ENCODE data around the gene ABI1. TPM values are rescaled to one million over a fixed set of nuclear protein-coding genes. Genes with fewer than 3 reads are reported as not detected.

ABI1 gene
- polyA plus RNA-seq, 6 donors from 2014 or later = 85.7 to 122 (median 108) TPM

- Mint-ChIP-seq H3K27ac (no peak overlapping the region), H3K4me3 (no peak overlapping the region), H3K36me3 (peaks cover 17 to 25% of the 10 kb centered on the region in 2 donors), H3K9me3 (no peaks in the 10 kb centered on the region), H3K4me1 (peaks cover 4 to 21% (median 16%) of the 10 kb centered on the region in 3 donors), H3K27me3 (no peaks in the 10 kb centered on the region)
- DNase-seq (no peak), ATAC-seq (ENCODE audit: low read depth in 2 of 2) (no peak)
Observed at GRCh38 chr10:26703096-26703495, 157.7 kb downstream of the ABI1 start.

- ATAC-seq (ENCODE audit: low read depth in 2 of 2) (no peak), DNase-seq (no peak)
- Mint-ChIP-seq H3K27me3 (no peaks in the 10 kb centered on the region), H3K4me1 (peaks cover 17 to 27% (median 27%) of the 10 kb centered on the region in 3 donors), H3K9me3 (no peaks in the 10 kb centered on the region), H3K4me3 (peak overlapping the region in 2 of 8 donors; percentile 31 to 76), H3K36me3 (peaks cover 0 to 5% of the 10 kb centered on the region in 2 donors), H3K27ac (peak overlapping the region in 2 of 6 donors; percentile 16 to 81)
Observed at GRCh38 chr10:26700884-26701630, 159.7 kb downstream of the ABI1 start.

- Mint-ChIP-seq H3K36me3 (no peaks in the 10 kb centered on the region), H3K27me3 (no peaks in the 10 kb centered on the region), H3K9me3 (no peaks in the 10 kb centered on the region), H3K4me1 (peaks cover 17 to 27% (median 27%) of the 10 kb centered on the region in 3 donors), H3K4me3 (peak overlapping the region in 3 of 8 donors; percentile 35 to 99 (median 99)), H3K27ac (peak overlapping the region in 1 of 6 donors; percentile 67)
- DNase-seq (no peak), ATAC-seq (ENCODE audit: low read depth in 2 of 2) (no peak)
Observed at GRCh38 chr10:26699631-26700030, 161.1 kb downstream of the ABI1 start.

GRCh38 chr10:26698909-26699308 is 161.8 kb downstream of the ABI1 start:
- ATAC-seq (ENCODE audit: low read depth in 2 of 2) (no peak), DNase-seq (no peak)
- H3K36me3 Mint-ChIP-seq = no peaks in the 10 kb centered on the region
- H3K4me3 Mint-ChIP-seq = peak overlapping the region in 7 of 8 donors; percentile 35 to 99 (median 95)
- peaks cover 17 to 27% (median 27%) of the 10 kb centered on the region in 3 donors for H3K4me1 Mint-ChIP-seq
- H3K27me3 Mint-ChIP-seq = no peaks in the 10 kb centered on the region
- peak overlapping the region in 1 of 6 donors; percentile 47 for H3K27ac Mint-ChIP-seq
- no peaks in the 10 kb centered on the region for H3K9me3 Mint-ChIP-seq

- Mint-ChIP-seq H3K4me3 (peak overlapping the region; percentile 90 to 99 (median 95)), H3K27me3 (no peaks in the 10 kb centered on the region), H3K4me1 (peaks cover 17 to 27% (median 27%) of the 10 kb centered on the region in 3 donors), H3K36me3 (no peaks in the 10 kb centered on the region), H3K27ac (peak overlapping the region in 4 of 6 donors; percentile 32 to 86 (median 78)), H3K9me3 (no peaks in the 10 kb centered on the region)
- no peak for ATAC-seq (ENCODE audit: low read depth in 2 of 2)
- no peak for DNase-seq
Observed at GRCh38 chr10:26697922-26698608, 162.7 kb downstream of the ABI1 start.

- no peaks in the 10 kb centered on the region for H3K36me3 Mint-ChIP-seq
- peak; percentile 74 to 79 for ATAC-seq (ENCODE audit: low read depth in 2 of 2)
- H3K27ac Mint-ChIP-seq = peak within 1 kb of the TSS; percentile 54 to 96 (median 82)
- no peaks in the 10 kb centered on the region for H3K9me3 Mint-ChIP-seq
- H3K4me3 Mint-ChIP-seq = peak within 1 kb of the TSS; percentile 95 to 99 (median 98)
- DNase-seq = peak; percentile 50
- H3K4me1 Mint-ChIP-seq = peaks cover 17 to 27% (median 27%) of the 10 kb centered on the region in 3 donors
- no peaks in the 10 kb centered on the region for H3K27me3 Mint-ChIP-seq
Observed at GRCh38 chr10:26697163-26697921, 163.4 kb downstream of the ABI1 start, which contains the start of gene PDSS1. Gene PDSS1, plus strand, starts transcription at chr10:26697701. Its CDS starts 11 bp downstream, at chr10:26697712.

- ATAC-seq (ENCODE audit: low read depth in 2 of 2) (no peak), DNase-seq (no peak)
- H3K4me3 Mint-ChIP-seq = peak overlapping the region; percentile 95 to 99 (median 98)
- H3K4me1 Mint-ChIP-seq = peaks cover 17 to 27% (median 27%) of the 10 kb centered on the region in 3 donors
- peak overlapping the region; percentile 54 to 96 (median 82) for H3K27ac Mint-ChIP-seq
- no peaks in the 10 kb centered on the region for H3K9me3 Mint-ChIP-seq
- H3K27me3 Mint-ChIP-seq = no peaks in the 10 kb centered on the region
- H3K36me3 Mint-ChIP-seq = no peaks in the 10 kb centered on the region
Observed at GRCh38 chr10:26696786-26697162, 164.0 kb downstream of the ABI1 start.

Other genes with a start within 250 kb of the ABI1 start
- gene PDSS1, start 163.3 kb downstream of the ABI1 start, polyA plus RNA-seq (ENCODE audit: low read depth in 6 of 6) = 1 to 10 TPM in 5 of 6 donors, not detected in 1; 2.5 to 6.0 (median 2.6) TPM
- gene ANKRD26, start 239.5 kb upstream of the ABI1 start, polyA plus RNA-seq (ENCODE audit: low read depth in 6 of 6) = 1 to 10 TPM in 5 of 6 donors, under 1 TPM in 1; 0.68 to 3.9 (median 1.6) TPM